Measurements from ENCODE around the gene HDLBP.

Gene HDLBP

DNA sequence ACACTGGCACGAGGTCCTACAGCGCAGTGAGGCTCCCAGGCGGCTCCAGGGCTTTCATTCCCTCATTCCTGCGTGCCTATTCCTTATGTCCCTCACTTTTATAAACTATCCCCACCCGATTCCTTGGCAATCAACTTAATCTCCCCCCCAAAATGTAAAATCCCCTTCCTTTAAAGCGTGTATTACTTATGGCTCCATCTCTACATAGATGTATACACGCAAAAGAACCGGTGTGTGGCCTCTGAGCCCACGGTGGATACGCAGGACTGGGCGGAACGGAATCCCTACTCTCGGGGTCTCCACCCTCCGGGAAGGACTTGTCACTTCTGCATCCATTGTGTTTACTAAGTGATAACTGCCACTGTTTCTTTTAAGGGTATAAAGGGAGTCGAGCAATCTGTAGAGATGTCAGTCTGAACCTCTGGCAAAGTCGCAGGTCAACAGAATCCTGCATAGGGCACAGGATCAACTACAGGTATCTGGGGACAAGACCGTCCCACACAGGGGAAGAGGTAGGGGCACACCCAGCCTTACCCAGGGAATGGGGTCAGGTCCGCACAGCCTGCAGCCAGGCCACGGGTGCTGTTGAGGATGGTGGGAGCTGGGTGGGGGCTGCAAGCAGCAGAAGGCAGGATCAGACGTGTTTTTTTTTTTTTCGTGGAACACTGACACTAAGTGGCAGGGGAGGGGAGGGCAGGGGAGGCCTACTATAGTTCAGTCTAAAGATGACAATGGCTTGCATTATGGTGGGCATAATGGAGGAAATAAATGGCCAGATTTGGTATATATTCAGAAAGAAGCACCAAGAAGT is 42.1 kb downstream of the HDLBP start:
- DNase-seq (ENCODE audit: low read depth): no peak

DNA sequence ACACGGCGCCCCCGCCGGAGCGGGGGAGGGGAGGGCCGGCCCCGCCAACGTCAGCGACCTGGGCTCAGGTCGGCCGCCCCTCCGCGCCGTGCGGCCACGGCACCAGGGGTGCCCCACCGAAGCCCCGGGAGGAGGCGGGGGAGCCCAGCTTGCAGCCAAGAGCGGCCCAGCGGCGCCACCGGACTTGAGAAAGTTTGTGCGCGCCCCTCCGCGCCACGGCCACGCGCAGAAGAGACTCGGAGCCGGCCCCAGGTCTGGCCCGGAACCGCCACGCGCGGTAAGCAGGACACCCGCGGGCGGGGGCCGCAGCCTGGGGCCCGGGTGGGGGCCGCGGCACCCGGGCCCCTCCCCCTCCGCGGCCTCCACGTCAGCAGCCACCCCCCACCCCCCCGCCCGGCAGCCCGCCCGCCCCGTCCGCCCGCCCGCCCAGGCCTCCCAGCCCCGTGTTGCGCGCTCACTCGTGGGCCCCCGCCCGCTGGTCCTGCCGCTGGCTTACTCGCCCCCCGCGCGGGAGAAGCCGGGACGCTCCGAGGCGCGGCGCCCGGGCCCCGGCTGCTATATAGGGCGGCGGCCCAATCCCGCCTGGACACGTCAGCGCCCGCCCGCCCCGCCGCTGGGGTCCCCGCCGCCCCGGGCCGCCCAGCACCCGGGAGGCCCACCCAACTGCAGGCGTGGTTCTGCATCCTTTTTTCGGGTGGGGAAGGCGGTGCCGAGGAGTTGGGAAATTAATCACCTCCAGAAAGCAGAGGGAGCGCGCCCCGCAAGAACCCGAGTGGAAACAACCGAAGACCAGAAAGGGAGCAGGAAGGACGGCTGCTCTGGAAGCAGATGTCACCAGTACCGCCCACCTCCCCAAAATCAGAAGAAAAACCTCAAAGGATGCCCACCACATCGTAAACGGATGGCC is 42.9 kb downstream of the HDLBP start:
- peak; percentile 11 for DNase-seq (ENCODE audit: low read depth)

DNA sequence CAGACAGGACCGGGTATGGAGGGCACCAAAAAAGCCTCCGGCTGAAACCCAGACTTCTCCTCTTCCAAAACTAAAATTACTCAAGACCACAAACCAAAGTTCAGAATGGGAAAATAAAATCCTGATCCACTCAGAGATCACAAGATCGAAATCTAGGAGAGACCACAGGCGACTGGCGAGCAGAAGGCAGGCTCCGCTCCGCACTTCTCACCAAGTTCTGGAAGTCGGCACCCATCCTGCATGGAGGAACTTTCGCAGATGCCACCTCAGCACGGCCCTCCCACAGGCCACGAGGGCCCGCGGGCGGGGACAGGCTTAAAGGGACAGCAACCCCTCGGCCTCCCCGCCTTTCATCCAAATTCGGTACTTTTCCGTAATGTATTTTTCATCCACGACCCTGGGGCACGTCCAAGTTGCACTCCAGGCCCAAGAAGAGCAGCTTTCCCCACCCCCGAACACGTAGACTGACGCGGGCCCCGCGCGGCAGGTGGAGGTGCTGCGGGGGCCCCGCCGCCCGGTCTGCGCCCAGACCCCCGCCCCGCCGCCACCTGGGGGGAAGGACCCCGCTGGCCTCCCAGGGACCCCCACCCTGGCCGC is 43.7 kb downstream of the HDLBP start:
- DNase-seq (ENCODE audit: low read depth): peak; percentile 30

DNA sequence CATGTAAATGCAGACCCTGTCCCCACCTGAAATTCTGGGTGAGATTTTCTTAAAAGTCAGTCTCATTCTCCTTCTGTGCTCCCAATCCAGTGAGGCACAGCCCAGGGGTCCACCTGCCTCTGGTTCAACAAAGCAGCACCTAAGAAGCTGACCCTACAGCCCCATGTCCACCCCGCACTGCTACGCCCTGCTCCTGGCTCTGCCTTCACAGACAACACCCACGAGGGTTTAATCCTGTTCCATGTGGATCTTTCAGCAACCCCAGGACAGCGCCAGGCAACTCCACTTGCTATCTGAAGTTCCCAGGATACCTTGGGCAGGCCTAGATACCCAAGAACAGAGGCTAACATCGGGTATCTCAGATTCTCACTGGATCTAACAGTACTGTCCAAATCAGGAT is 44.9 kb downstream of the HDLBP start:
- no peak for DNase-seq (ENCODE audit: low read depth)

DNA sequence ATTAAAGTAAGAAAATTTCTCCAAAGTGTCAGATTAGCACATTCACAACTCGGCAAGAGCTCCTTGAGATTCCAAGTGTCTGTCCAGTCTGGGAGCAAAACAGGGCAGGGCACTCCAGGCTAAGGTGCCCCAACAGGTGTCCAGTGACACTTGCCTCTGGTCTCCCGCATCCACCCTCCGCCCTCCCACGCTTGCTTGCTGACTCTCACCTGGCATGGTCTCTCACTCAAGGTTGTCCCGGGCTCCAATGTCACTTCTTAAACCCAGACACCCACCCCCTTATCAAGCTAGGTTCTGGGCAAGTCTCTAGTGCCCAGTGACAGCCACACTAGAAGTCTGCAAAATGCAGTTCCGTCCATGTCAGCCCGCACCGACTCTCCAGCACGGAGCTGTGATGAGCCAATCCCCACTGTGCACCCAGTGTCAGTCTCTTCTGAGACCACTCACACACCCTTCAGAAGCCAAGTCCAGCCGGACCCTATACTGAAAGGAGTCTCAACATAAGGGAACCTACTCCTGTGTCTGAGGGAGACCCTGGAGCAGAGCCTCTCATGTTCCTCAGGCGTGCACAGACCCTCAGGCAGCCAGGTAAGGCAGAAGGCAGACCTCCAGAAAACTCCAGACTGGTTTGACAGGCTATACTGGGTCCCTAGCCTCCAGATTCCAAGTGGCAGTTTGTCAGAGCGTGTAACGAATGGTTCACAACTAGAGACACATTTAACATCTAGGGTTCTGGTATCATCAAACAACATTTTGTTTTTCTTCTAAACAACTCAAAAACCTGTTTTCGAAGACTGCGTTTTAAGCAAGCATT is 45.6 kb downstream of the HDLBP start:
- DNase-seq (ENCODE audit: low read depth): no peak

DNA sequence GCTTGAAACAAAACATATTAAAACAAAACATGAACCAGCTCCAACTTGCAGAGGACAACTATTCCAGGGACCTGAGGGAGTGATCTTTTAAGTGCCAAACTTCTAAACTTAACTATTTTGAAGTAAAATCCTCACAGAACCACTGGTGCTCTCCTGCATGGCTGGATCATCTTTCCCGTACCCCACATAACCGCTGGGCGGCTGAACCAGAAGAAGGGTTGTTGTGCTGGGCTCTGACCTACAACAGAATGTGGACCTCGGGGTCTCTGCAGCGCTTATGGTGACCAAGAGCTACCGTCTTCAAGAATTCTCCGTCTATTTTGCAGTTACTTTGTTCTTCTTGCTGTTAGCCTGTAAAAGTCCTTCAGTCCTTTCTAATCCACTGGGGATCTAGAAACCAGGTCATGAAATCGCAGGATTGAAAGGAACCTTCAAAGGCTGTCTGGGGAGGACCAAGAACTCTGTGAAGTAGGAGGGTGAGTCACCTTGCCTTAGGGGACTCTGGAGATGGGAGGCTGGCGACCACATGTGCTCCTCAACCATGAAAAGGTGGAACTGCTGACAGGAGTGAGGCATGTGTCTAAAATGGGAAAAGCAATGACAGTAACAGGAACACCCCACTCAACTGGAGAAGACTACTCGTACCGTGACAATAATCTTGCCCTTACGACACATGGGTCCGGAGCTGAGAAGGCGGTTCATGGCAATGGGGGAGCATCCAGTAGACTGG is 46.6 kb downstream of the HDLBP start:
- DNase-seq (ENCODE audit: low read depth): no peak

DNA sequence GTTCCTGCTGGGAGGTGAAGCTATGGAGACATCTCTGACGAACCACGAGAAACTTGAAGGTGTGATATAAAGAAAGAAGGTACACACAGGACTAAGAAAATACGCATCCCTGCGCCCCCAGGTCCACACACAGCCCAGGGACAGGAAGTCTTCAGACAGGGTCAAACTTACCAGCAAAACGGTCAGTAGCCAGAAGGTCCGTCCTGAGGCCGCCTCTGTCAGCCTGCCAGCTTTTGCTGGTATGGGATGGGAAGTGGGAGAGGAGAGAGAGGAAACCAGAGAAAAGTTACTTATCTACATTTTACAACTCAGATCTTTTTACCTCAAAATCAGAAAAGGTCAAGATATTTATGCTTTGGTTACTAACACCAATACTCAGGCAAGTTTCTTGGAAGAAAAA is 47.2 kb downstream of the HDLBP start:
- no peak for DNase-seq (ENCODE audit: low read depth)

DNA sequence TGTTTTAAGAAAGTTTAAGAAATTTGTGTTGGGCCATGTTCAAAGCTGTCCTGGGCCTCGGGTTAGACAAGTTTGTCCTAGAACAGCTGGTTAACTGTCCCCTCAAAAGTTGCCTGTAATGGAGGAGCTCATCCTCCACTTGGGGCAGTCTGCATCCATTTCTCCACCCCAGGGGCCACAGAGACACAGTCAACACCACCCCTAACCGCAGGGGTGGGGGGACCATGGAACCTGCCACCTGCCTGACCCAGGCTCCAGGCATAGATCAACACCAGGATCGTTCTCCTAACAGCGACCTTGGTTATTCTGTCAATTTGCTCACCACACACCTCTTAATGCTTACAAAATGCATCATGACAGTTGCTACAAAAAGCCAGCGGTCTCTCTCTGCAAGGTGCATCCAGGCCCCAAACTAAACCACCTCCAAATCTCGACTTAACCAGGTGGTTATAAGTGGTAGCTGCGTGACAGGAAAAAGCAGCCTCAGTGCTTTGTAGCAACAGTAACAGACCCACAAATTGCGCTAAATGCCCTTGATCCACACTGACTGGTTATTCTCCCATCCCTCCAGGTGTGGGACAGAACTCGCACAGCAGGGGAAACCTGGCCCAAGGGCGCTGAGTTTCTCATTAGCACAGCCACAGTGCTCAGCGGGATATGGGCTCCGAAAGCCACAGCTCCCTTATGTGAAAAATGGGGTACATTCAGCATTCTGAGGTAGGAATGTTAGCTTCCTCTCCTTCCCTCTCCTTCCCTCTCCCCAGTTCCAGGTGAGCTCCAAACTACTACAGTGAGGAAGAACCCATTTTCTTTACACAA is 48.0 kb downstream of the HDLBP start:
- DNase-seq (ENCODE audit: low read depth): no peak

DNA sequence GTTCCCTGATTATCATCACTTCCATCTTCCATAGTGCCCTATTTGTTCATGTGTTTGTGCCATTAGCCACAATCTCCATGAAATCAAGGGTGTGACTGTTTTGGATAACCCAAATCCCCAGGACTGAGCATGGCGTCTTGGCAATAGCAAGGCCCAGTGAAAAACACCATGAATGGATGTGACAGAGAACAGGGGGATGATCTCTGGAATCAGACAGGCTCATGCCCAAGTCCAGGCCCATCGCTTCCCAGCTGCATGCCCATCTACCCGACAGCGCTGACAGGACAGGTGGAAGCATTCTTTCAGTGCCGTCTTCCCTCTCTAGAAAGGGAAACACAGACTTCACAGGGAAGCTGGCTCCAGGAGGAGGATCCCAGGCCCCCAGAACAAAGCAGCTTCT is 50.0 kb downstream of the HDLBP start:
- no peak for DNase-seq (ENCODE audit: low read depth)

DNA sequence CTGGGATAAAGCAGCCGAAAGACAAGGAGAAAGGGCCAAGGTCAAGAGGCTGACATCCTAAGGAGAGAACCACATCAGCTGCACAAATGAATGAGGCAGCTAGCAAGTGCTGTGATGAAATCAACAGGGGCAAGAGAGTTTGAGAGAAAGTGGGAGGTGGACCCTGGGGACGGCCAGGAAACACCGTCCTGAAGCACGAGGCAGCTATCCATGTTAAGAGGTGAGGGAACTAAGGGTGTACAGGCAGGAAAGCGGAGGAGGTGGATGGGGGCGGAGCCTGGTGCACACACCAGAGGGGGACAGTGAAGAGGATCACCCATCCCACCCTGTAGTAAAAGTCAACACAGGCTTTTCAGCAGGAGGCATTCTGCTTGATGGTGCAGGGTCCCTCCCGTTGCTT is 52.4 kb downstream of the HDLBP start:
- no peak for DNase-seq (ENCODE audit: low read depth)

DNA sequence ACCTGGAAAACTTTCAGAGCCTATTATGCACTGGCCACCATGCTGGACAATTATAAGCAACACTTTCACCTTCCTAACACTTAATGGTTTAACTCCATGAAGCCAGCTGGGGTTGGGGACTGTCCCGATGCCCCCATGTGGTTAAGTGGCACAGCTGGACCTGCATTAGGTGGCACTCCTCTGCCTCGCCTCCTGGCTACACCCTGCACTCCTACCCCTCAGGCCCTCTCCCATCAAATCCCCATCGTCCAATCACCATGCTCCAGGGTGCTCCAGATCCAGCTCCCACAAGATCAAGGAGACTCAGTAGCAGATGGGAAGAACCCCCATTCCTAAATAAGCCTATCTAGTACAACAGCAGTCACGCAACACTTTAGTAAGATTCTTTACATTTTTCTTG is 53.8 kb downstream of the HDLBP start:
- no peak for DNase-seq (ENCODE audit: low read depth)

DNA sequence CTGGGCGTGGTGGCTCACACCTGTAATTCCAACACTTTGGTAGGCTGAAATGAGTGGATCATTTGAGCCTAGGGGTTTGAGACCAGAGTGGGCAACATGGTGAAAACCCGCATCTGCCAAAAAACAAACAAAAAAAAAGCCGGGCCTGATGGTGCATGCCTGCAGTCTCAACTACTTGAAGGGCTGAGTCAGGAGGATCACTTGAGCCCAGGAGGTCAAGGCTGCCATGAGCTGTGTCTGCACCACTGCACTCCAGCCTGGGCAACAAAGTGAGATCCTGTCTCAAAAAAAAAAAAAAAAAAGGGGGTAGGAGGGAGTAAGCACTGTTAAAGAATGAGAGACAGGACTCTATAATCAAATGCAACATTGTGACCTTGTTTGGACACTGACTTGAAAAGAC is 54.6 kb downstream of the HDLBP start:
- DNase-seq (ENCODE audit: low read depth): no peak

DNA sequence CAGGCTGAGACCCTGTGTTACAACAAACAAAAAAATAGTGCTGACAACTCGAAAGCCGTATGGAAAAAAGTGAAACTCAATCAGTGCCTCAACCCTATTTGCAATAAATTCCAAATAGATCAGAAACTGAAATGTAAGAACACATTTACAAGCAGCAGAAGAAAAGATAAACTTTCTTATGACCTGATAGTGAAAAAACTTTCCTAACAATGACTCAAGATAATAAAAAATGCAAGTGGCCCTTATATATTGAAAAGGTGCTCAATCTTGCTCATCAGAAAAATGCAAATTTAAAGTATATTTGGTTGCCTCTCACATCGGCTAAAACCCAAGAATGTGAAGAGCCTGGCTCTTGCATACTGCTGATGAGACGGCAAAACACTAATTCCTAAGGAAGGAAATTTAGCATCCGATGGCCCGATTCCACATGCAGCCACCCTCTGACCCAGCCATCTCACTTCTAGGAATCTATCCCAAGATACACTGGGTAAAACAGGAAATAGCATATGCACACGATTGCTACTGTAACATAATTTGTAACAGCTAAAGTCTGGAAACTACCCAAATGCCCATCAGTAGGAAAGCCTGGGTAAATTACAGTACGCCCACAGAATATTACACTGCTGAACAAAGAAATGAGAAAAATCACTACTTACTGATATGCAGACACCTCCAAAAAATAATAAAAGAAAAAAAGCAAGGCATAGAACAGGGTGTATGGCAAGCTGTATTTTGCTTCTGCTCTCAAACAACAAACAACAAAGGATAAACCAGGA is 56.8 kb downstream of the HDLBP start:
- no peak for DNase-seq (ENCODE audit: low read depth)

DNA sequence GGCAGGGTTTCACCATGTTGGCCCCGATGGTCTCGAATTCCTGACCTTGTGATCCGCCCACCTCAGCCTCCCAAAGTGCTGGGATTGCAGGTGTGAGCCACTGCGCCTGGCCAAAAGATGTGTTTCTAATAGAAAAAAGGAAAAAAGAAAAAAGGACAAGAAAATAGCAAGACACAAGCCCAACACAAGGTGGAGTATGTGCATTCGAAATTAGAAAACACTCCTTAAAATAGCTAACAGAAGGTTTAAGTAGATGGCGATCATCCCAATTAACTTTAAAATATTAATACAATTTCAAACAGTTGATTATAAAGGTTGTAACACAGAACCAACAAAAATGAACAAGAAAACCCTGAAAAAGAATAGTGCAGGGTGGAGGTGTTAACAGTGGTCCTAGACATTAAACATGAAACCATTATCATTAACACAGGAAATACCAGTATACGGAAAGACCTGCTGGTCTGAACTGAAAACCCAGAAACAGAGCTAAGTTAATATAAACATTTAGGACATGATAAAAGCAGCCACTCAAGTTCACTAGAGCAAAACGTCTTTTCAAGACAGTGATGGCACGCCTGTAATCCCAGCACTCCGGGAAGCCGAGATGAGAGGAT is 57.9 kb downstream of the HDLBP start:
- DNase-seq (ENCODE audit: low read depth): no peak

DNA sequence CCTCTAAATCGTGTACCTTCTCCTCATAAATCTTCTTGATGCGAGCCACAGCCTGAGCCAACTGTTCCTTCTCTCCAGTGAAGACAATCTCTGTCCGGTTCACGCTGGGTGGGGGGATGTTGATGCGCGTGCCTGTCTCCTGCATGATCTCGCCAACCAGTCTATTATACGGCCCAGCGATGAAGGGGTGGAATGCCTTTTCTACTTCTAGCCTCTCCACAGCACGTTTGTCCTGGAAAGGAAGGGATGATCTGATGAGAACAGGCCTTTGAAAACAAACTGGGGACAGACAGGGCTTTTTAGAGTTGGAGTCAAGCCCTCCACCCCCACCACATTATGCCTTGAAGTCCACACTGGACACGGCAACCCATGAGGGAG is 59.3 kb downstream of the HDLBP start:
- no peak for DNase-seq (ENCODE audit: low read depth)

DNA sequence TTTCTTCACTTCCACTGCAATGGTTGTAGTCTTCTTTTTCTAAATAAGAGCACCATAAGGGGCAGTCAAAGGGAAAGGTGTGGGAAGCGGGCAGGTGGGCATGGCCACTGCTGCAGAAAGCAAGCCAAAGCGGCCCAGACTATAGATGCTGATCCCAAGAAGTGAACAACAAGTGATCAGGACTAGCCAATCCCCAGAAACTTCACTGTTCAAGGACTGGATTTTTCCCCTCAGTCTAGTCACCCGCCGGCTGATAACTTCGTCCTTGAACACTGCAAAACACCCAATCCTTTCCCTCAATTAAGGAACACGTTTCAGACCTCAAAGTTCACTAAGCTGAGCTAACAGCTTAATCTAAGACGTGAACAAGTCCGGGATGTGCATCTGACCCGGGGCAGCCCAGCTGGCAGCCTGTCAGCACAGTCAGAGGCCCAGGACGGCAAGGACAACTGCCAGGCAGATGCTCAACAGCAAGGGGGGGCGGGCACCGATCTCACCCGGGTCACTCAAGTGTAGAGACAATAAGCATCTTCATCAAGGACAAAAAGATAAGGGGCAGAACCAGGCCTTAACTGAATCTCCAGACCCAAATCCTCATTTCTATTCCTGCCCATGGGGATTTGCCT is 59.8 kb downstream of the HDLBP start:
- no peak for DNase-seq (ENCODE audit: low read depth)

DNA sequence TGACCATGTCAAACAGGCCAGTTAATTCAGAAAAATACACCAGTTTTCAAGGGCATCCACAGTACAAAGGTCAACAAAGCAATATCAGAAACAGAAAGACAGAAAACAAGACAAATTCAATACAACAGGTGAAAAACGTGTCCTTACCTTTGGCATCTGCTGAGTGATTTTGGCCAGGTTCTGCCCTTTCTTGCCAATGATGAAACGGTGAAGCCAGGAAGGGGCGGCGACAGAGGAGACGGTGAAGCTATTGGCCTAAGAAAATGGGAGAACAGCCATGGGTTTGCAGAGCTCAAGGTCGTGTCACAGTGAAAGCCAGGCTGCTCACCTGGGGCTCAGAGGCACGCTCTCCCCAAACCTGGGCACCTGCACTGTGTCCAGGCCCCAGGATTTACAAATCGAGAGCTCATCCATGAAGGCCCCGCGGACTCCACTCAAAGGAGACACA is 60.5 kb downstream of the HDLBP start:
- DNase-seq (ENCODE audit: low read depth): no peak

DNA sequence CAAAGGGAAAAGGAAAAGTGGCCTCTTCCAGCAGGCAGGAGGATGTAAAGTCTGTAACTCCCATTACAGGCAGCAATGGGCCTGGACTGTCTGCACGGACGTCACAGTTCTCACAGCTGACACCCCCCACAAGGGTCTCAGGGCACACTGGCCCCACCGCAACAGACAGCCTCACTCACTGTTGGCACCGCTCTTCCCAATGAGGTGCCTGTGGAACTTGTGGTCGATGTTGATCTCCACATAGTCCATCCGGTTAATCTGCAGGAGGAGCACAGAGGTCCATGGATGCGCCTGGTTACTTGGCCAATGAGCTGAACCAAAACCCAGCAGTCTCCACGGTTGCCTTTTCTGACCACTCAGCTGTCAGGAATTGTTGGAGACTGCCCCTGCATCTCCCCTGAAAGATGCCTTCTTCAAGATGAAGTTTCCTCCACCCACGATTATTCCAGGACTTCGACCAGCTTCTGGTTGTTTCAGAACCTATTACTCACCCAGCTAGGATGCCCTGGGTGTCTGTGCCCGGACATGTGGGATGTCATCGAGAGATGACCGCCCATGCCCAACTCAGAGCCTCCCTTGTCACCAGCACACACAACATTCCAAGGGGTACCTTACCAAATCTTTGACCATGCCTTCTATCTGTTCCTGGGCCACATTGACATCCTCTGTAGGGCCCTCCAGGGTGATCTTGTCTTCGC is 62.5 kb downstream of the HDLBP start:
- DNase-seq (ENCODE audit: low read depth): no peak
